ENCODE data around the gene ALDH2. TPM values are rescaled to one million over a fixed set of nuclear protein-coding genes. Genes with fewer than 3 reads are reported as not detected.
A peak's percentile ranks its signal among the peaks of the same experiment; 100 is the strongest.
"Not testable (repeated sequence)": the region's sequence is repeated elsewhere in the genome, so short reads cannot be mapped to it uniquely, and the experiment has no call there.

ALDH2 gene
- total RNA-seq, 4 donors from 2014 or later = 102 to 239 (median 162) TPM

GRCh38 chr12:111818340-111818739 is 51.6 kb downstream of the ALDH2 start:
- Histone ChIP-seq H3K27ac (peak overlapping the region; percentile 71 to 82 (median 73)), H3K36me3 (no peaks in the 10 kb centered on the region), H3K27me3 (no peaks in the 10 kb centered on the region), H3K9me3 (no peaks in the 10 kb centered on the region), H3K4me3 (no peak overlapping the region), H3K4me1 (peaks cover 5 to 32% (median 16%) of the 10 kb centered on the region in 4 donors)
- DNase-seq = no peak
- 86 to 94% methylated on average over 5 to 8 of the region's 8 CpGs for WGBS, 2 donors (ENCODE audit: low coverage in 1 of 2)
- in situ Hi-C loops (cut with MboI; ENCODE audit: low pct_ligation_motif_present in 1 of 4, low pct_unique_long_range_greater_than_20kb in 1 of 4, low sequenced_read_pairs in 3 of 4) = no loop called here
- TF ChIP-seq POLR2AphosphoS5 (IDR thresholded peaks at IDR 0.05) (no peak), CTCF (IDR thresholded peaks at IDR 0.05) (no peak), EP300 (IDR thresholded peaks at IDR 0.05; ENCODE audit: low read depth) (no peak), POLR2A (IDR thresholded peaks at IDR 0.05) (no peak)
- intact Hi-C loops (cut with DNase I; ENCODE audit: low total_unique reads) = no loop called here

- DNase-seq = peak; percentile 42
- Histone ChIP-seq H3K27me3 (no peaks in the 10 kb centered on the region), H3K27ac (peak overlapping the region; percentile 71 to 82 (median 76)), H3K4me1 (peaks cover 5 to 39% (median 25%) of the 10 kb centered on the region in 4 donors), H3K36me3 (no peaks in the 10 kb centered on the region), H3K9me3 (no peaks in the 10 kb centered on the region), H3K4me3 (no peak overlapping the region)
- in situ Hi-C loops (cut with MboI; ENCODE audit: low pct_ligation_motif_present in 1 of 4, low pct_unique_long_range_greater_than_20kb in 1 of 4, low sequenced_read_pairs in 3 of 4) = no loop called here
- 14 to 35% methylated on average over 5 to 6 of the region's 6 CpGs for WGBS, 2 donors (ENCODE audit: low coverage in 1 of 2)
- TF ChIP-seq POLR2A (IDR thresholded peaks at IDR 0.05) (no peak), POLR2AphosphoS5 (IDR thresholded peaks at IDR 0.05) (peak in 1 of 3 donors; percentile 20)
- intact Hi-C loops (cut with DNase I; ENCODE audit: low total_unique reads) = no loop called here
Measured at GRCh38 chr12:111819191-111820158, 52.7 kb downstream of the ALDH2 start.

GRCh38 chr12:111820828-111821227 is 54.1 kb downstream of the ALDH2 start:
- DNase-seq; H3K4me3 ChIP-seq; intact Hi-C loops (cut with DNase I; ENCODE audit: low total_unique reads); H3K27me3 ChIP-seq; in situ Hi-C loops (cut with MboI; ENCODE audit: low pct_ligation_motif_present in 1 of 4, low pct_unique_long_range_greater_than_20kb in 1 of 4, low sequenced_read_pairs in 3 of 4); H3K9me3 ChIP-seq; H3K36me3 ChIP-seq: not testable (repeated sequence)
- Histone ChIP-seq H3K4me1 (peaks cover 5 to 41% (median 26%) of the 10 kb centered on the region in 4 donors), H3K27ac (peak overlapping the region in 2 of 4 donors; percentile 71 to 78)
- WGBS, 2 donors (ENCODE audit: low coverage in 1 of 2) = 85 to 93% methylated on average over 7 to 8 of the region's 8 CpGs

GRCh38 chr12:111822886-111823285 is 56.2 kb downstream of the ALDH2 start:
- in situ Hi-C loops (cut with MboI; ENCODE audit: low pct_ligation_motif_present in 1 of 4, low pct_unique_long_range_greater_than_20kb in 1 of 4, low sequenced_read_pairs in 3 of 4) = no loop called here
- TF ChIP-seq CTCF (IDR thresholded peaks at IDR 0.05) (no peak), POLR2A (IDR thresholded peaks at IDR 0.05) (no peak), POLR2AphosphoS5 (IDR thresholded peaks at IDR 0.05) (no peak), EP300 (IDR thresholded peaks at IDR 0.05; ENCODE audit: low read depth) (no peak)
- no peak overlapping the region for H3K4me3 ChIP-seq
- no peak for DNase-seq
- intact Hi-C loops (cut with DNase I; ENCODE audit: low total_unique reads) = no loop called here
- WGBS, 2 donors (ENCODE audit: low coverage in 1 of 2) = 23 to 29% methylated on average over 2 of the region's 2 CpGs
- peak overlapping the region in 3 of 4 donors; percentile 32 to 56 (median 47) for H3K27ac ChIP-seq
- peaks cover 5 to 41% (median 26%) of the 10 kb centered on the region in 4 donors for H3K4me1 ChIP-seq
- no peaks in the 10 kb centered on the region for H3K36me3 ChIP-seq
- no peaks in the 10 kb centered on the region for H3K27me3 ChIP-seq
- no peaks in the 10 kb centered on the region for H3K9me3 ChIP-seq

GRCh38 chr12:111823891-111824290 is 57.2 kb downstream of the ALDH2 start:
- in situ Hi-C loops (cut with MboI; ENCODE audit: low pct_ligation_motif_present in 1 of 4, low pct_unique_long_range_greater_than_20kb in 1 of 4, low sequenced_read_pairs in 3 of 4) (no loop called here), intact Hi-C loops (cut with DNase I; ENCODE audit: low total_unique reads) (no loop called here)
- TF ChIP-seq EP300 (IDR thresholded peaks at IDR 0.05; ENCODE audit: low read depth) (no peak), POLR2A (IDR thresholded peaks at IDR 0.05) (no peak)
- H3K36me3 ChIP-seq = no peaks in the 10 kb centered on the region
- DNase-seq = peak; percentile 21
- no peaks in the 10 kb centered on the region for H3K9me3 ChIP-seq
- 29 to 67% methylated on average over 1 to 3 of the region's 3 CpGs for WGBS, 2 donors (ENCODE audit: low coverage in 1 of 2)
- no peak overlapping the region for H3K4me3 ChIP-seq
- H3K27ac ChIP-seq = peak overlapping the region; percentile 32 to 56 (median 41)
- H3K4me1 ChIP-seq = peaks cover 5 to 37% (median 25%) of the 10 kb centered on the region in 4 donors
- H3K27me3 ChIP-seq = no peaks in the 10 kb centered on the region

Data from transverse colon (tissue), 4 donors.